Stimulated activated CD8-positive, alpha-beta memory T cell treated with anti-CD3 and anti-CD28 coated beads, Interleukin-12 subunit alpha, Interleukin-12 subunit beta, amount 100 ng/mL, for 4 hours (primary cell): Measurements from ENCODE around the gene TRA2A.

Experiments
- DNase-seq: peaks from one replicate; pipeline ENCODE4 v3.0.0-alpha.2; 2020; ENCODE audit warnings: low read depth

The TRA2A gene

DNA sequence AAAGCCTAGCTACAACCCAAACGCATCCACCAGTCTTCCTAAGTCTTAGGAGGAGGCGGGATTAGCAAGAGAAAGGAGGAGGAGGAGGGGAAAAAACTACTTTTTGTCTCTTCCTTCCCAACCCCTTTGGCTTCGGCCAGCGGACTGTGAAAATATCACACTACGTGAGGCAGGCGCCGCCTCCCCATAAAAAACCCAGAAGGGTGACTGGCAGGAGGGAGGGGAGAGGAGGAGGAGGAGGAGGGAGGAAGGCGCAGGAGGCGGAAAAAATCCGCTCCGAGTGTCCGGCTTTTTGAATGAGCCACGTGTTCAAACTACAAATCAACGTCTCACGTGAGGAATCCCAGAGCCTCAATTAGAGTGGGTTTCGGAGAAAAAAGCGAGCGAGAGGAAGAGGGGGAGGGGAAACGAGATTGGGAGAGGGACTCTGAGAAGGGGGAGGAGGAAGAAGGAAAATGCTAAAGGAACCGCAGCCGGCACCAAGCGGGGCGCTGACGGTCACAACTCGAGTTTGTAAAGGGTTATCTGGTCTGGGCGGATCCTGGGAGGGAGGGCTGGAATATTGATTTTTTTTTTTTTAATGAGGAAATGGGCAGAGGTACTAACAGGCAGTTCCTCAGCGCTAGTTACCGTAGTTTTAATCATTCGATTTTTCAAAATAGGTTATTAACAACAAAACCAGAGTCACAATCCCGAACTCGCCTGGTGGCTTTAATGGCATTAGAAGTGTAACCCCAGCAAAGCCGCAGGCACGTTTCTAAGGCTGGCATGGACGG lies 61.3 kb downstream of the TRA2A start, which contains the start of gene IGF2BP3:
TSS of gene IGF2BP3 (minus strand) at position 162 of the 776 bp plus-strand sequence. CDS start 381 bp downstream, outside the sequence.
- DNase-seq = no peak

- DNase-seq = no peak
Observed at GRCh38 chr7:23469961-23470250, 61.9 kb downstream of the TRA2A start.

GRCh38 chr7:23469150-23469960 lies 62.4 kb downstream of the TRA2A start:
- DNase-seq = no peak

DNA sequence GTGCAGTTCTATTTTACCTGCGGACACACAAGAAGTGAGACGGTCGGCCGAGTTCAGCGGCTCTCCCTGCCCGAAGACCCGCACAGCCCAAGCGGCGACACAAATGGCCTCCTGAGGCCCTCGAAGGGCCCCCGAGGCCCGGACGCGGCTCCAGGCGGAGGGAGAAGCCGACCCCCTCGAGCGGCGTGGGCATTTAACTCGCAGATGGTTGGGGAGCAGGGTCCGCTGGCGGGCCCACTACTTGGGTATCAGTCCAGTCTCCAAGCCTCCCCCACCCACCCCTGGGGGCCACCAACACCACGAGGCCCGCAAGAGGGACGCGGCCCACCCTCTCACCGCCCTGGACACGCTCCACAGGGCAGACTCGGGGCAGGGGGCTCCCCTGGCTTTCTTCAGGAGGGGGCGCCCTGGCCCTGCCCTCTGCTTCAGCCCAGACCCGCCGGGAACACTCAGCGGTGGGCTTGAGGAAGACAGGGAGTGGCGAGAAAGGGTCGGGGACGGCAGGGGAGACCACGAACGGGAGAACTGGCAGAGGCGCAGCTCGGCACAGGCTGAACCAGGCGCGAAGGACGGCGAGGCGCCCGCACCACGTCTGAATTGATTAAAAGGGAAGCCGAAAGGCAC lies 63.1 kb downstream of the TRA2A start:
- DNase-seq = no peak

- no peak for DNase-seq
Observed at GRCh38 chr7:23467806-23468525, 63.8 kb downstream of the TRA2A start.

- DNase-seq = no peak
Observed at GRCh38 chr7:23467291-23467805, 64.4 kb downstream of the TRA2A start.

DNA sequence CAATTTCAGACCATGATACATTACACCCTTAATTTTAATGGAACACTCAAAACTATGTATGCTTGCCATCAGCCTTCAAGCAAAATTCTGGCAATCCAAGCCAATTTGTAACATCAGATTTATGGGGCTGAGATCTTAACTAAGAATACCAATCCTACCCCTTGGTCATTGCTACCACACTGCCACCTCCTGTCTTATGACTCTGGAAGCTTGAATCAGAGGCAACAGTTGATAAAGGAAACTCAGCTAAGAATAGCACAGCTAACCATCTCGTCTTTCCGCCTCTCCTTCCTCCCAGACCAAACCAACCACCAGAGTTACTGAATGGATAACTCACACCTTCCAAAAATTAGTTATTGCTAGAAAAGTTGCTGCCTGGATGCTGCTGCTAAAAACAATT lies 68.9 kb downstream of the TRA2A start:
- no peak for DNase-seq

- no peak for DNase-seq
Observed at GRCh38 chr7:23458044-23458443, 73.7 kb downstream of the TRA2A start.

DNA sequence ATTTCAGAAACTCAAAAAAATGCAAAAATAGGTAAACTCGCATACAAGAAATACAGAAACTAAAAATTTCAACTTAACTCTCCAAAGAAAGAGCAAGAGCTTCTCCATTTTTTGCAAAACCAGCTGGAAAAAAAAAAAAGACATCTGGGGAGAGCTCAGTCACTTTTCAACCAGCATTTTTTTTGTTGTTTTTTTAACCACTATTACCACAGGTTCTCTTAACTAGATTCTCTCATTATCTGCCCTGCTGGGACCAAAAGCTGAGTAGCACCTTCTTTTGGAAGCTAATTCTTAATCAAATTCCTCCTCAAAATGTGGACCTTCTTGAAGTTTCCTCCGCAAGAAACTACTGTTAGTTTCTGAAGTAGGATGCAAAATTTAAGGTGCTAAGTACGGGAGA lies 75.7 kb downstream of the TRA2A start:
- DNase-seq = no peak

DNA sequence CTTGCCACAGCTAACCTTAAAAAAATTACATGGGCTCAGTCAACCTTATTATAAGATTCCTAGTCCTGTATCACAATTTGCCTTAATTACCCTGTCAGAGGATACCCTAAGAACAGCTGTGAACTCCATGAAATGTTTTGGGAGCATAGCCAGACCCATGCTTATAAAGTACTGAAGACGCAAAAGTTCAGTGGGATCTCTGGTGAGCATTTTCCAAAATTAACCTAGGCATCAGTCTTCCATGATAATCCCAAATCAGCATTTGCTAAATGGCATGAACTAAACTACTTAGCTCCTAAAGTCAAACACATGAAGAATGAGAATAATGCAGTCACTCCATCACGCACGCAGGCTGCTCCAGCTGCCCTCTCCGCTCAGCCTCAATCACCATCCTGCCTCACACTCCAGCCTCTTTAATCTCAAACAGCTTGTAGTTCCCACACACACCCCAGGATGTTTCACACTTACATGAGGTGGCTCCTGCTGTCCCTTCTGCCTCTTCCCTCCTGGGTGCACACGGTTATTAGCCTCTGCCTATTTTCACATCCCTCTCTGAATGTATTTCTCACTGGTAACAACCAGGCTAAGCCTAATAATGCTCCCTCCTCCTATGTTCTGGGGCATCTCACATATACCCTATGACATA lies 76.8 kb downstream of the TRA2A start:
- DNase-seq = no peak
